H1 (cell line): ENCODE measurements around the gene PREB.

Source experiments
- CREB1 ChIP-seq: IDR thresholded peaks from 2 replicates; pipeline ENCODE4 v1.6.1; 2012; ENCODE audit warnings: inconsistent platforms
- EZH2 ChIP-seq: fragments of 200-600 bp; sonication (generic); IDR thresholded peaks from 2 replicates; pipeline ENCODE4 v1.7.1; 2012; ENCODE audit warnings: low read depth, mild to moderate bottlenecking, moderate library complexity, low read length, inconsistent platforms; ENCODE audit not compliant: severe bottlenecking
- POLR2A ChIP-seq, 2 experiments: IDR thresholded peaks; 1 replicate in 1 of 2; 2 replicates in 1 of 2; pipeline ENCODE4 v1.6.1; 2011; ENCODE audit warnings: low read depth in 2 of 2, low read length in 2 of 2, mild to moderate bottlenecking in 2 of 2; ENCODE audit errors: control extremely low read depth in 1 of 2
- TF ChIP-seq, protein P1 (sequence below), 3 experiments: IDR thresholded peaks; 1 replicate in 2 of 3; 2 replicates in 1 of 3; pipeline versions ENCODE4 v1.5.1 to v1.6.1; 2011; ENCODE audit warnings: low read length in 3 of 3, mild to moderate bottlenecking in 3 of 3, inconsistent platforms in 2 of 3, low read depth in 1 of 3, moderate library complexity in 1 of 3; ENCODE audit not compliant: insufficient read depth in 1 of 3; ENCODE audit errors: control extremely low read depth in 1 of 3
- TF ChIP-seq, protein P2 (sequence below): IDR thresholded peaks from 2 replicates; pipeline ENCODE4 v1.6.1; 2012; ENCODE audit warnings: inconsistent platforms

DNA sequence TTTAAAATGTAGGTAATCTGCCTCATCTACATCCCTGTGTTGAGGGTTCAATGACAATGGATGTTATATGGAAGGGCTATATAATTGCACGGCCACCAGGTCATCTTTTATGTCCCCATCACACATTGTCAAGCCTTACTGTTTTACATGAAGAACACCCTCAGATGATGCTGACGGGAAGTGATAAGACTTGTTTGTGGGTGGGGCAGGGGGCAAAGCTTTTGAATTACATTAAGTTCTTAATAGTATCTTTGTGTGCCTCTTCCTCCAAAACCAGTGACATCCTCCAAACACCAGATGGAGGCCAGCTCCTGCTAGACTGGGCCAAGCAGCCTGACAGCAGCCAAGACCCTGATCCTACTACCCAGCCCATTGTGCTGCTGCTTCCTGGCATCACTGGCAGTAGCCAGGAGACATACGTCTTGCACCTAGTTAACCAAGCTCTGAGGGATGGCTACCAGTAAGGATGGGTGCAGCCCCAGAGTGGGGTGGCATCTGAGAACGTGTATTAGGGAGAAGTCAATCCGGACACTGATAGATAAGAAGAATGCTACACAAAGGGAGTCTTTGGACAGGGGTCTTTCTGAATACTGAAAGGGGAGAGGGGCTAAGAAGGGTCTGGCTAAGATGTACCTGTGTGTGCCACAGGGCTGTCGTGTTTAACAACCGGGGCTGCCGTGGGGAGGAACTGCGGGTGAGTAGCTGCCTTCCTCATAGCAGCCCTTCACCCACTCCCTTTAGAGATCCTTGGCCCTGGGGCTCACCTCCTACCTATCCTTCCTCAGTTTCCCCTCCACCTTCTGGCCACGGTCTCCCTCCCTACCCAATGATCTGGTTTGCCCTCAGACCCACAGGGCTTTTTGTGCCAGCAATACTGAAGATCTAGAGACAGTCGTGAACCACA, 5.5 kb downstream of the PREB start:
- TF ChIP-seq POLR2A (IDR thresholded peaks at IDR 0.05; ENCODE audit: control extremely low read depth in 1 of 2, low read depth in 2 of 2, low read length in 2 of 2) (no peak), CREB1 (no peak), EZH2 (no peak)
- TF ChIP-seq, protein P1, sequence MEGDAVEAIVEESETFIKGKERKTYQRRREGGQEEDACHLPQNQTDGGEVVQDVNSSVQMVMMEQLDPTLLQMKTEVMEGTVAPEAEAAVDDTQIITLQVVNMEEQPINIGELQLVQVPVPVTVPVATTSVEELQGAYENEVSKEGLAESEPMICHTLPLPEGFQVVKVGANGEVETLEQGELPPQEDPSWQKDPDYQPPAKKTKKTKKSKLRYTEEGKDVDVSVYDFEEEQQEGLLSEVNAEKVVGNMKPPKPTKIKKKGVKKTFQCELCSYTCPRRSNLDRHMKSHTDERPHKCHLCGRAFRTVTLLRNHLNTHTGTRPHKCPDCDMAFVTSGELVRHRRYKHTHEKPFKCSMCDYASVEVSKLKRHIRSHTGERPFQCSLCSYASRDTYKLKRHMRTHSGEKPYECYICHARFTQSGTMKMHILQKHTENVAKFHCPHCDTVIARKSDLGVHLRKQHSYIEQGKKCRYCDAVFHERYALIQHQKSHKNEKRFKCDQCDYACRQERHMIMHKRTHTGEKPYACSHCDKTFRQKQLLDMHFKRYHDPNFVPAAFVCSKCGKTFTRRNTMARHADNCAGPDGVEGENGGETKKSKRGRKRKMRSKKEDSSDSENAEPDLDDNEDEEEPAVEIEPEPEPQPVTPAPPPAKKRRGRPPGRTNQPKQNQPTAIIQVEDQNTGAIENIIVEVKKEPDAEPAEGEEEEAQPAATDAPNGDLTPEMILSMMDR (IDR thresholded peaks at IDR 0.05; ENCODE audit: control extremely low read depth in 1 of 3, insufficient read depth in 1 of 3, low read depth in 1 of 3, low read length in 3 of 3): no peak
- TF ChIP-seq, protein P2, sequence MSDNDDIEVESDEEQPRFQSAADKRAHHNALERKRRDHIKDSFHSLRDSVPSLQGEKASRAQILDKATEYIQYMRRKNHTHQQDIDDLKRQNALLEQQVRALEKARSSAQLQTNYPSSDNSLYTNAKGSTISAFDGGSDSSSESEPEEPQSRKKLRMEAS: no peak
